ENCODE data around the gene TRAFD1. TPM values are rescaled to one million over a fixed set of nuclear protein-coding genes. Genes with fewer than 3 reads are reported as not detected.
"Not testable (repeated sequence)": the region's sequence is repeated elsewhere in the genome, so short reads cannot be mapped to it uniquely, and the experiment has no call there.

Gene TRAFD1
- total and polyA plus RNA-seq, 2 of the 13 experiments (the other 11 are each of a cell fraction or from before 2014, with no cell fraction given) = 9.5 to 20.9 TPM

GRCh38 chr12:112153893-112154219 lies 28.5 kb downstream of the TRAFD1 start (continued):
- no peak for TF ChIP-seq ZNF407 (CRISPR knock-in tag; IDR thresholded peaks at IDR 0.05; ENCODE audit: not compliant biosample characterization)
- no peak for TF ChIP-seq TOE1 (CRISPR knock-in tag; IDR thresholded peaks at IDR 0.05)

GRCh38 chr12:112158461-112159145 lies 33.2 kb downstream of the TRAFD1 start:
- H3K4me3 ChIP-seq (replicated peaks in 1 of 3; ENCODE audit: insufficient read depth in 1 of 3, low read depth in 2 of 3, low read length in 3 of 3); H3K4me2 ChIP-seq (ENCODE audit: low read depth, low read length); POLR2A ChIA-PET; H3K9ac ChIP-seq (ENCODE audit: insufficient read depth, low read depth, low read length); H3K4me1 ChIP-seq (ENCODE audit: insufficient read depth, low read length); intact Hi-C loops (cut with micrococcal nuclease; ENCODE audit: unreplicated experiment); in situ Hi-C loops (cut with HindIII; ENCODE audit: extremely low pct_ligation_motif_present, low pct_unique_long_range_greater_than_20kb); H3K9me3 ChIP-seq (ENCODE audit: low read length); ATAC-seq; H3K27ac ChIP-seq (ENCODE audit: extremely low read length, insufficient read depth, low read length); DNase-seq (ENCODE audit: low spot score); H2AFZ ChIP-seq (ENCODE audit: low read length); H3K79me2 ChIP-seq (ENCODE audit: insufficient read depth, low read length); H4K20me1 ChIP-seq (ENCODE audit: insufficient read depth, low read length); BruUV-seq (replicated peaks); CTCF ChIA-PET (ENCODE audit: low intra/inter-chr PET ratio, low total read pairs); H3K27me3 ChIP-seq (ENCODE audit: control insufficient read depth in 1 of 2, insufficient read depth in 2 of 2, low read length in 2 of 2); FAIRE-seq; H3K36me3 ChIP-seq (replicated peaks in 1 of 2; ENCODE audit: control insufficient read depth in 1 of 2, insufficient read depth in 2 of 2, low read length in 2 of 2): not testable (repeated sequence)
- WGBS (ENCODE audit: low lambda C conversion rate) = 100% methylated on average over 3 of the region's 11 CpGs
